ENCODE data around the gene HOMER2.

Gene HOMER2

GRCh38 chr15:82855286-82856100, 97.0 kb downstream of the HOMER2 start:
- no peak for DNase-seq

- no peak for DNase-seq
These were observed 98.0 kb downstream of the HOMER2 start for GRCh38 chr15:82854554-82854953.

- no peak for DNase-seq
These were observed 99.5 kb downstream of the HOMER2 start for GRCh38 chr15:82852941-82853561.

- no peak for DNase-seq
These were observed 100.5 kb downstream of the HOMER2 start for GRCh38 chr15:82851981-82852511.

- DNase-seq = no peak
These were observed 101.1 kb downstream of the HOMER2 start for GRCh38 chr15:82851306-82851850.

- no peak for DNase-seq
These were observed 101.8 kb downstream of the HOMER2 start for GRCh38 chr15:82850731-82851130.

- peak in 2 of 4 experiments; percentile 9 to 13 for DNase-seq
These were observed 102.7 kb downstream of the HOMER2 start for GRCh38 chr15:82849556-82850512.

GRCh38 chr15:82848241-82848993, 104.1 kb downstream of the HOMER2 start:
- no peak for DNase-seq

- no peak for DNase-seq
These were observed 104.8 kb downstream of the HOMER2 start for GRCh38 chr15:82847703-82848102.

GRCh38 chr15:82846621-82847020, 105.9 kb downstream of the HOMER2 start:
- DNase-seq = no peak

GRCh38 chr15:82845686-82846085, 106.8 kb downstream of the HOMER2 start:
- no peak for DNase-seq

GRCh38 chr15:82843566-82843965, 109.0 kb downstream of the HOMER2 start:
- DNase-seq = no peak

GRCh38 chr15:82840166-82840565, 112.4 kb downstream of the HOMER2 start:
- DNase-seq = no peak

- DNase-seq = no peak
These were observed 113.4 kb downstream of the HOMER2 start for GRCh38 chr15:82839136-82839535.

- no peak for DNase-seq
These were observed 114.3 kb downstream of the HOMER2 start for GRCh38 chr15:82838096-82838735.

GRCh38 chr15:82835391-82835917, 117.1 kb downstream of the HOMER2 start:
- DNase-seq = no peak

- no peak for DNase-seq
These were observed 119.2 kb downstream of the HOMER2 start for GRCh38 chr15:82833362-82833682.

- no peak for DNase-seq
These were observed 119.7 kb downstream of the HOMER2 start for GRCh38 chr15:82832601-82833361.

GRCh38 chr15:82831894-82832600, 120.5 kb downstream of the HOMER2 start:
- DNase-seq = no peak
